HG03280 (cell line): Measurements from ENCODE around the gene NDUFA3.

Experiments
- ATAC-seq: cut with Tn5 transposase; IDR thresholded peaks from one replicate; pipeline ENCODE4 v1.9.1; 2021; ENCODE audit warnings: mild to moderate bottlenecking, moderate library complexity; ENCODE audit not compliant: unreplicated experiment

Gene NDUFA3

DNA sequence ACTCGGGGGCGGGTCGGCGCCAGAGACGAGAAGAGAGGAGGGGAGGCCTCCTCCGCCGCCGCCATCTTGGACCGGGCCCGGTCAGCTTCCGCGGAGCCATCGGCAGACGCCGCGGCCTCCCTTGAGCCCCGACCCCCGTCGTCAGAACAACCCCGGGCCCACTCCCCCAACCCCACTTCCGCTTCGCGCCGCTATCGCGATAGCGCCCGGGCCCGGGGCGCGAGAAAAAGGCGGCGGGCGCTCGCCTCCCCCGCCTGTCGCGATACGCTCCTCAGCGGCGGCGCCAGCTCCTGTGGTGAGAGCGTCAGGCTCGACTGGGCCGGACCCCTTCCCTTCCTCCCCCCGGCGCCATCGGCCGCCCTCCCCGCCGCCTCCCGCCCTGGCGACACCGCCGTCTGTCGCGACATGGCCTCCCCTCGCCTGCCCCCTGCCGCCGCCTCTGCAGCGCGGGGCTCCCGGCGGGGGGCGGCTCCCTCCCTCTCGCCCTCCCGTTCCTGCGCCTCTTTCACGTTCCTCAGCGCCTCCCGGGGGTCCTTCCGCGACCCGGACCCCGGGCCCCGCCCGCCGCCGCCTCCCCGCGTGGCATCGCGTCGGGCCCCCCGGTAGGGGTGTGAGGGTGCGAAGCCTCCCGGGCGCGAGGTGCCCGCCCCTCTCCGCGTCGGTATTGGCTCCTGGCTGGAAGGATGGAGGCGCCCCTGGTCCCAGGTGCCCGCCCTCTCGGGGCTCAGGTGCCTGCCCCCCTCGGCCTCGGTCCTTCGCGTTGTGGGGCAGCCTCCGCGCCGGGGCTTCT lies 35.2 kb downstream of the NDUFA3 start, which contains the start of gene CNOT3:
CNOT3 (plus strand) TSS at position 64 of the 790 bp plus-strand sequence. CDS start 5,217 bp downstream, outside the sequence.
- no peak for ATAC-seq

DNA sequence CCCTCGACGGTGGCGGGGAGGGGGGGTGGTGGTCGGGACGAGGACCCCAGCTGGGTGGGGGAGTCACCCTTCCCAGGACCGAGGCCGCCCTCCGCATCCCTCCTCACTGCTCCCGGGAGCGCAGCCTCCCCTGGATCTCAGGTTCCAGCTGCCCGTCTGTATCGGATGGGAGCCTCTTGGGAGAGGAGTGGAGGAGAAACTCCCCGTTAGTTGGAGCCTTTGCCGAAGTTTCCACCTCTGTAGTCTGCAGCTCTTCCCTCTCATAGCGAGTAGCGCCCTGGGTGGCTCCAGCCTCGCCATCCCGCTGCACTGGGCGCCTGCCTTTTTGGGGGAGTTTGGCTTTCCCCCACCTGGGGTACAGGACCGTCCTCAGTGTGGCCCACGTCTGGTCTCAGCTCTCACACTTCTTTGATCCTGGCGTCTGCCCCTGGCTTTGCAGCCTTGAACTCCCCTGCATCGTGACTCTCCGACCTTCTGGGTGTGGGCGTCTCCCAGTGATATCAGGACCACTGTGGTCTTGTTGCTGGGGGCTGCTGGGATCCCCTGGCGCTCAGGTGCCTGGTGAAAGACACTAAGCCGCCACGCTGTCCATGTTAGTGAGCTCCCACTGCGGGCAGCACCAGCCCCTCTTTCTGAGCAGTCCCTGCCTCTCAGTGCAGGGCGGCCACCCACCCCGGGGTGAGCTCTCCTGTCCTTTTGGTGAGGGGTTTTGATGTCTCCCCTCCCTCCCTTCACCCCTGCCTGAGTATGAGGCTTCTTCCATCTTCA lies 36.0 kb downstream of the NDUFA3 start:
- no peak for ATAC-seq

DNA sequence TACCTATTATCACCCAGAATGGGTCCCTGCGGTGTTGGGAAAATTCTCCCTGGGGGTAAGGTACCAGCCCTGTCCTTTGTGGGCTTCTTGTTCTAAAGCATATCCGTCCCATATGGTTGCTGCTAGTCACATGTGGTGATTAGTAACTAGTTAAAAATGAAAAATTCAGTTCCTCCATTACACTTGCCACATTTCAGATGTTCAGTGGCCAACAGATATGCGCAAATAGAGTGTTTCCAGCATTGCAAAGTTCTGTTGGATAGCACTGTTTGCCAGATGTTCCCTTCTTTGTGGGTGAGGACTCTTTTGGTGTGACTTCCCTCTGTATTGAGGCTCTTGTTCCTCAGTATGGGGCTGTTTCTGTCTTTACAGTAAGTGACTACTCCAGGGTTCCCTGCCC lies 38.7 kb downstream of the NDUFA3 start:
- ATAC-seq = no peak

DNA sequence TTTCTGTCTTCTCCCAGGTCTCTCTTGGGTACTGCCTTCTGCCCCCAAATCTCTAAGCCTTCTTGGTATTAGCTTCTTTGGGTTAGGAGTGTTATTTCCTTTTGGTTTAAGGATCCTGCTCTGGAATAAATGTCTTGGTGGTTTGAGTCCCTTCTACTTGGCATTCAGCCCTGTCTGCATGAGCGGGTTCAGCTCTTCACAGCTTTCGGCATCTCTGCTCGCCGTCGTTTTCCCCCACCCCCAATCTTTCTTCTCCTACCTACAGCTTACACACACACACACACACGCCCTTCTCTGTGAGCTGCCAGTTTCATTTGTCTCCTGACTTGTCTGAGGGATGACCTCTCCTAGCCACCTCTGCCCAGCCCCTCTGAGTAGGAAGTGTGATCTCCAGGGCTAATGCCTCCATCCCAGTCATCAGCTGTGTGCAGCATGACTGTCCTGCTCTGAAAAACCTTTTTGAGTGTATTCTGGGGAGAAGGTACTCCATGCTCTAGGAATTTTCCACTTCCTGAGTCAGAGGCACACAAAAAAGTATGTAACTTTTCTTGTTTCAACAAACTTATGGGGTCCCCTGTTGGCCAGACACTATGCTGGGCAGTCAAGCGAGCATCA lies 39.6 kb downstream of the NDUFA3 start:
- no peak for ATAC-seq

DNA sequence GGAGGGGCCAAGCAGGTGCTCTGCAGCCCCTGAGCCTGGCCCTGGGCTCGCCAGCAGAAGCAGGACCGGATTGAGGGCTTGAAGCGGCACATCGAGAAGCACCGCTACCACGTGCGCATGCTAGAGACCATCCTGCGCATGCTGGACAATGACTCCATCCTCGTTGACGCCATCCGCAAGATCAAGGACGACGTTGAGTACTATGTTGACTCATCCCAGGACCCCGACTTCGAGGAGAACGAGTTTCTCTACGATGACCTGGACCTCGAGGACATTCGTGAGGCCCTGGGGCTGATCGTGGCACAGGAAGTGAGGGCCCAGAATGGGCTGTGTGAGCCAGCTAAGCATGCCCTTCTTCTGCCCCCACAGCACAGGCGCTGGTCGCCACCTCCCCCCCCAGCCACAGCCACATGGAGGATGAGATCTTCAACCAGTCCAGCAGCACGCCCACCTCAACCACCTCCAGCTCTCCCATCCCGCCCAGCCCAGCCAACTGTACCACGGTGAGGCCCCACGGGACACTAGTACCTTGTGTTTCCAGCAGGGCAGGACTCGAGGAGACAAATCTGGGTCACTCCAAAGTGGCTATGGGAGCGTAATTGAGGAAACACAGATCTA lies 43.0 kb downstream of the NDUFA3 start:
- no peak for ATAC-seq

DNA sequence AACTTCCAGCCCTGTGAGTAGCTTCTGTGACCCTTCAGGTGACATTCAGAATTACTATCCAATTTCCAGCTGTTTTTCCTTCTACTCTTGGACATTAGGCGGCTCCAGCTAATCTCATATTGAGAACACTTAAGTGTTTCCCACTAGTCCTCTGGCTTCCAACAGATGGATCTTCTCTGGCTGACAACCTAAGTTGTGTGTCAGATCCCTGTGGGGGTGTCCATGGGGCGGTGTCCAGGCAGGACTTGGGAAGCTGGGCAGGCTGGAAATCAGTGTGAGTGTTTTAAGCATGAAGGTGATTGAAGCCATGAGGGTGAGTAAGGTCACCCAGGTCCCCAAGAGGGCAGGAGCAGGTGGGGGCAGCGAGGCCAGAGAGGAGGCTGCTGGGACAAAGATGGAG lies 45.0 kb downstream of the NDUFA3 start:
- no peak for ATAC-seq

DNA sequence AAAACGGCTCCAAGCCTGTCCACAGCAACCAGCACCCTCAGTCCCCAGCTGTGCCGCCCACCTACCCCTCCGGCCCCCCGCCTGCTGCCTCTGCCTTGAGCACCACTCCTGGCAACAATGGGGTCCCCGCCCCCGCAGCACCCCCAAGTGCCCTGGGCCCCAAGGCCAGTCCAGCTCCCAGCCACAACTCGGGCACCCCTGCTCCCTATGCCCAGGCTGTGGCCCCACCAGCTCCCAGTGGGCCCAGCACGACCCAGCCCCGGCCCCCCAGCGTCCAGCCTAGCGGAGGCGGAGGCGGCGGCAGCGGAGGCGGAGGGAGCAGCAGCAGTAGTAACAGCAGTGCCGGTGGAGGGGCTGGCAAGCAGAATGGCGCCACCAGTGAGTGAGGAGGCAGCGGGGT lies 45.5 kb downstream of the NDUFA3 start:
- no peak for ATAC-seq

DNA sequence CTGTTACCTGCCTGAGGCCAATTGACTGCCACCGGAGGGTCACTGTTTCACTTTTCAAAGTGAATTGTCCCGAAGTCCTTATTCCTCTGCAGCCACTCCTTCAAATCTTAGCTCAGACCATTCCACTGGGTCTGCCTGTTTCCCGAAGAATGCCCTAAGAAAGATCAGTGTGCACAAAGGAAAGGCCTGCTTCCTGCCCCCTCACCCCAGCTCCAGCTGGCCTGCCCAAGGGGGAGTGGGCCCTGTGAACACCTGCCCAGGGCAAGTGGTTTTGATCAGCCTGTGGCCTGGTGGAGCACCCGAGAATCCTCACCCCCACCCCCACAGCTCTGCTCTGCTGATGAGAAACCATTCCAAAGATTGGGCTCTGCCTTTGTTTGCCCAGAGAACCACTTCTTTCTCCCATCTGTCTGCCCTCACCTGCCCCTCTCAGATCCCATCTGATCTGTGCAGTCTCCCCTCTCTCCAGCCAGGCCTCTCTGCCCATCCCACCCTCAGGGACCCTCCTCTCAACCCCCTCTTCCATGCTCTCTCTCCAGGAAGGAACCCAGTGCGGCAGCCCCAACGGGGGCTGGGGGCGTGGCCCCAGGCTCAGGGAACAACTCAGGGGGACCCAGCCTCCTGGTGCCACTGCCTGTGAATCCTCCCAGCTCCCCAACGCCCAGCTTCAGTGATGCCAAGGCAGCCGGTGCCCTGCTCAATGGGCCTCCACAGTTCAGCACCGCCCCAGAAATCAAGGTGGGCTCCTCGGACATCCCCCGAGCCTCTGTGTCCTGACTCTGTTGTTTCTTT lies 46.6 kb downstream of the NDUFA3 start:
- ATAC-seq = no peak

DNA sequence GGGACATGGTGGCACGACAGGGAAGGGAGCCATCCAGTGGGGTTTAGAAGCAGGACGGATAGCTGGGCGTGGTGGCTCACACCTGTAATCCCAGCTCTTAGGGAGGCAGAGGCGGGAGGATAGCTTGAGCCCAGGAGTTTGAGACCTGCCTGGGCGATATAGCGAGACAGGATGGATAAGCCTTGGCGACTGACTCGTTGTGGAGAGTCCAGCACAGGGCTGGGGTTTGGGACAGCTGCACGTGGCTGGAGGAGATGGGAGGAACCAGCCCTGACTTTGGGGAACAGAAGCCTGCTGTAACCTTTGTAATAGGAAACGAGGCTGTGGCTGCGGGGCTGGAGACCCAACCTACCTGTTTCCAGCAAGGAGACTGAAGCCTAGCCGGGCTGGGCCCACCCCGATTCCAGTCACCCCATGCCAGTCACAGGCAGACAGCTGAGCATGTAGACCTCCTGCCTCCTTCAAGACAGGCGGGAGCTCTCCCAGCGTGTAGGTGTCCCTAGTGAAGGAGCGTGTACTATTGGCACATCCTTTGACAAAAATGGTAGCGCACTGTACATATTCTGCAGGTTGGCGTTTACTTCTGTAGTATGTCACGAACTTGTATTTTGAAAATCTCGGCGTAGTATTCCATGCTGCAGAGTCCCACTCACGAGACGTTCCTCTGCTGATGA lies 48.8 kb downstream of the NDUFA3 start:
- ATAC-seq = no peak

DNA sequence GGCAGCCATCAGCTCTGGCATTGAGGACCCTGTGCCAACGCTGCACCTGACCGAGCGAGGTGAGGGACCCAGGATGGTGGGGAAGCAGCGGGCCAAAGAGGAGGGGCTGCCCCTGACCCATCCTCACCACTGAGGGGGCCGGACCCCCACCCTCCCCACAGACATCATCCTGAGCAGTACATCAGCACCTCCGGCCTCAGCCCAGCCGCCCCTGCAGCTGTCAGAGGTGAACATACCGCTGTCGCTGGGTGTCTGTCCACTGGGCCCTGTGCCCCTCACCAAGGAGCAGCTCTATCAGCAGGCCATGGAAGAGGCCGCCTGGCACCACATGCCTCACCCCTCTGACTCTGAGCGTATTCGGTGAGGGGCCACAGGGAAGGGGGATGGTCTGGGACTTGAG lies 49.6 kb downstream of the NDUFA3 start:
- no peak for ATAC-seq

DNA sequence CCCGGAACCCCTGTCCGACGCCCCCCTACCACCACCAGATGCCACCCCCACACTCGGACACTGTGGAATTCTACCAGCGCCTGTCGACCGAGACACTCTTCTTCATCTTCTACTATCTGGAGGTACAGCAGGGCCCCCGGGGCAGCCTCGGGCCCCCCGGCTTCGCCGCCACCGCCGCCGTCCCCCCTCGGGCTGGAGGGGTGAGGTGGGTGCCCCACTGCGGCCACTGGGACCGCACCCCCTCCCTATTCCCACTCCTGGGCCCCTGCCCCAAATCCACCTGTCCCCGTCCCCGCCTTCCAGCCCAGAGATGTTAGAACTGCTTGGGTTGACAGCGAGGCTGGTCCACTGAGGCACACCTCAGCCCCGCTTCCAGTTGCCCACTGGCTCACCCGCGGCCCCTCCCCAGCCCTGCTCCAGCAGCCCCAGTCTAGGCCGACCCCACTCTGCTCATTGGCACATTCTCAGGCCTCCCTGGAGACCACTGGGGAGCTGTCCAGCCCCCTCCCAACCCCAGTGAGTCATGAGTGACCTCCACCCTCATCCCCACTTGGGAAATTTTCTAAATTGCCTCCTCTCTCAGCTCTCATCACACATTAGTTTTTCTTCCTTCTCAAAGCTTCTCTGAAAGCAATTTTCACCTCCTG lies 50.3 kb downstream of the NDUFA3 start:
- ATAC-seq = no peak

DNA sequence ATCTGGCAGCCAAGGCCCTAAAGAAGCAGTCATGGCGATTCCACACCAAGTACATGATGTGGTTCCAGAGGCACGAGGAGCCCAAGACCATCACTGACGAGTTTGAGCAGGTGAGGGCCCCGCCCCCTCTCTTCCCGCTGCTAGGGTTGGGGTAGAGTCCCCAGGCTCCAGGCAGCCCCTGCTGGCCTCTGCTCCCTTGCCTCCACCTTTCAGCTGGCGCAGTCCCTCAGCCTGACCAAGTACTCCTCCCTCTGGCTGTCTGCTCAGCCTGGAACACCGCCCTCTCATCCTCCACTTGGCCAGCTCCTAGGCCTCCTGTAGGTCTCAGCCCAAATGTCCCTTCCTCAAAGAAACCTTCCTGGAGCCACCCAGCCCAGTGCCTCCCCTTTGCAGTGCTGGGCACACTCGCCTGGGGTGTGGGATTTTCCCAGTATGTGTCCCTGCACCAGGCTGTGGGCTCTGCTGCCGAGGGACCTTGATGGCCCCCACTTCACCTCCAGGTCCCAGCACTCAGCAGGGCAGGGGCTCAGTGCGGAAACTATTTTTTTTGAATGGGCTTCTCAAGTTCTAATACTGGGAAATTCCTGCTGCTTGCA lies 51.2 kb downstream of the NDUFA3 start:
- ATAC-seq = no peak

DNA sequence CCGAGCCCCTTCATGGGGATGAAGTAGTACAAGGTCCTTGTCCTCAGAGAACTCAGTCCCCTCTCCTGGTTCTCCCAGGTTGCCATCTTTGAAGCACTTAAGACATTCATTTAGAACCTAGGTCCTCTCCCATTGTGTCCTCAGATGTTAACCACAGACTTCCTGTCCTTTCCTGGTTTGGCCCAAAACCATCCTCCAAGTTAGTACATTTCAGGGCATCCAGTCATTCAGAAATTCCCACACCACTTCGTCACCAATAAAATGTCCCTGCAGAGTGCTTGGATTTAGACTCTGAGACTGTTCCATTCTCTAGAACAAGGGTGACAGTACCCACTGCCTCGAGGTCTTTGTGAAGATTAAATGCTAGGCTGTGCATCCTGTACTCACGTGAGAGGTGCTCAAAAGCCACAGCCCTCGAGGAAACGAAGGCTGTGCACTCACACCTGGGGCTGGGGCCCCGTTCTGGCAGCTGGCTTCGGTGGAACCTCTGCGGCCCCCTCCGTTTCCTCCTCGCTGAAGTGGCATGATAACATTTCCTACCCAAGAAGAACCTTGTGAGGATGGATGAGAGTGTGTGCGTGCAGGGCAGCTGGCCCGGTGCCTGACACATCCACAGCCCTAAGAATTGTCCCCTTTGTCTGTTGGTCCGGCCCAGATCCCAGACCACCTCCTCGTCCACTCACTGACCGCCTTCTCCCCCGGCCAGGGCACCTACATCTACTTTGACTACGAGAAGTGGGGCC lies 52.1 kb downstream of the NDUFA3 start:
- ATAC-seq = no peak

DNA sequence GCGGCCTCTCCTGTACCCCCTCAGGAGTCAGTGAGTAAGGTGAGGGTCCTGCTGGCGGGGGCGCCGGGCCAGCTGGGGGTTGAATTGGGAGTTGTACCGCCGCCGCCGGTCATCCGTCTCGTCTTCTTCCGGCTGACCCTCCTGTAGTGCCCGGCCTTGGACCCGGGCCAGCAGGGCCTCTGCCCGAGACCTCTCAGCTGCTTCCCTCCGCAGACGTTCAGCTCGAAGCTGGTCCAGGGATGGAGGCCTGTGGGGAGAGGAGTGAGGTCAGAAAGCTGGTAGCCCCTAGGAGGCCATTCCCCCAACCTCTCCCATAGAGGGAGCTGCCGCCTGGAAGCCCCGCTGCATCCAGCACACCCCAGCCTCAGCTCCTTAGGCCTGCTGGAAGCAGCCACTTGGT lies 53.0 kb downstream of the NDUFA3 start:
- no peak for ATAC-seq

DNA sequence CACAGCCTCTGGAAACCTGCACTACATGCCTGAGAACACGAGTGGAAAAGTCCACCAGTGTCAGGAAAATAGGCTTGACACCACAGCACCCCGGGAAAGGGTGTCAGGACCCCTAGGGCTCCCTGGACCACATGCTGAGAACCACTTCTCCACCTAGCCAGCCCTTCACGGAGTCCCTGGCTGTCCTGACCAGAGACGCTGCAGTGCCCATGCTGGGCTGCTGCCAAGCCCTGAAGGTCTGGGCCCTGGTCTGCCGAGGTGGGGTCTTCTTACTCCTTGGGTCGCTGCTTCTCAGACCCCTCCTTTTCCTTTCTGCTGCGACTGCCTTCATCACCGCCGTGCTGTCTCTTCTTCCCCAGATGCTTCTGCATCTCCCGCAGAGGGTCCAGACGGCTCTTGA lies 53.8 kb downstream of the NDUFA3 start:
- ATAC-seq = no peak

DNA sequence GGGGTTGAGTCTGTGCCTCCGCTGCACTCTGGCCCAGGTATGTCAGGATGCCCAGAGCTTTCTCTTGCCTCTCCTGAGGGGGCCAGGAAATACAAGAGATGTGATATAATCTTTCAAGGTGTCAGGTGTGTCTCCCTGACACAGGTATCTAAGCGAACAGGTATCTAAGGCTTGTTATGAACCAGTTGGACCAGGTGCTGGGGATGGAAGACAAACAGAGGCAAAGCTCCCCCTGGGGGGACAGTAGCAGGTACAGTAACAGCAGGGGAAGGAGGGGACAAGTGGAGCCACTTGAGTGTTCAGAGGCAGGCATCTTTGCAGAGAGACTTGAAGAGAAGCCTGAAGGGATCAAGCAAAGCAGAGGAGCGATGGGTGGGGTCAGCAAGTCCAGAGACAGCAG lies 54.3 kb downstream of the NDUFA3 start:
- no peak for ATAC-seq
